ENCODE results near the gene CLK1.
"Not testable (repeated sequence)": the region's sequence is repeated elsewhere in the genome, so short reads cannot be mapped to it uniquely, and the experiment has no call there.

CLK1 gene

DNA sequence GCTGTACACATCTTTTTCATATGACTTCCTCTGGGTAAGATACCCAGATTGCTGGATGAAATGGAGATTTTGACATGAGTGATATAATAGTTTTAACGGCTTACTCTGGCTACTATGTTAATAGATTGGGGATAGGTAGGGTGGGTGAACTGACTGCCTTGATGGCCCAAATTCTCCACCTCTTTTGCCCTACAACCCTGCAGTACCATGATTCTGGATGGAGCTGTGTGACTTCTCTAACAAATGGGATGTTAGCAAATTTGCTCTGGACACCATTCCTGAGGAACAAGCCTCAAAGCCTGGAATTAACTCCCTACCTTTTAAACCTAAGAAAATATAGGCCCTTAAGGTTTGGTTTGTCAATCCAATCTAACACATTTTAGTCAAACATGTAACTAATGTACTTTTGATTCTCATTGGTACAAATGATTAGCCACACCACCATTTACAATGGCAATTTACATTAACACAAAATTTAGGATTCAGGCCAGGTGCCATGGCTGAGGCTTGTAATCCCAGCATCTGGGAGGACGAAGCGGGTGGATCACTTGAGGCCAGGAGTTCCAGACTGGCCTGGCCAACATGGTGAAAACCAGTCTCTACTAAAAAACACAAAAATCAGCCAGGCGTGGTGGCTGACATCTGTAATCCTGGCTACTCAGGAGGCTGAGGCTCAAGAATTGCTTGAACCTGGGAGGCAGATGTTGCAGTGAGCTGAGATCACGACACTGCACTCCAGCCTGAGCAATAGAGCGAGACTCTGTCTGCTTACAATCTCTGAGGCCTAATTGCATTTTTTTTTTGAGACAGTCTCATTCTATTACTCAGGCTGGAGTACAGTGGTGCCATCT is 12.8 kb downstream of the CLK1 start:
- DNase-seq (ENCODE audit: low spot score) = no peak

DNA sequence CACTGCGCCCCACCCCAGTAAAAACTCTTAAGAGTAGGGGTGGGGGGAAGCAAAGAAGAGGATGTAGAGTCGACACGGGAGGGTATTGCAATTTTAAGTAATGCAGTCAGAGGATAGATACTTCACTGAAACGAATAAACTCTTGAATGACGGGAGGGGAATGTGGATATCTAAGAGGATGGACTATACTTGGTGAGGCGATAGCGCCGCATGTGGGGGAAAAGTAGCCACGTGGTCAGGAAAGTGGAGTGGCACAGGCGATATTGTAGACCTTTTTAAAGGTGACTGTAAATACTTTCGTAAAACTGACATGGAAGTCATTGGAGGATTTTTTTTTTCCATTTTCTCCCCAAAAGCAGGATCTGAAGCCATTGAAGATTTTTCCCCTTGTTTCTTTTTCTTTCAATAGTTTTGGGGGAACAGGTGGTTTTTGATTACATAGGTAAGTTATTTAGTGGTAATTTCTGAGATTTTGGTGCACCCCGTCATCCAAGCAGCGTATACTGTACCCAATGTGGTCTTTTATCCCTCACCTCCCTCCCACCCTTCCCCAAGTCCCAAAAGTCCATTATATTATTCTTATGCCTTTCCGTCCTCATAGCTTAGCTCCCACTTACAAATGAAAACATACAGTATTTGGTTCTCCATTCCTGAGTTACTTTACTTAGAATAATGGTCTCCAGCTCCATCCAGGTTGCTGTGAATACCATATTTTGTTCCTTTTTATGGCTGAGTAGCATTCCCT is 13.8 kb downstream of the CLK1 start:
- DNase-seq (ENCODE audit: low spot score) = no peak

GRCh38 chr2:200847939-200848338 is 16.5 kb downstream of the CLK1 start:
- no peak for DNase-seq (ENCODE audit: low spot score)

- no peak for DNase-seq (ENCODE audit: low spot score)
Observed at GRCh38 chr2:200847269-200847668, 17.2 kb downstream of the CLK1 start.

- no peak for DNase-seq (ENCODE audit: low spot score)
Observed at GRCh38 chr2:200845669-200846325, 18.7 kb downstream of the CLK1 start.

DNA sequence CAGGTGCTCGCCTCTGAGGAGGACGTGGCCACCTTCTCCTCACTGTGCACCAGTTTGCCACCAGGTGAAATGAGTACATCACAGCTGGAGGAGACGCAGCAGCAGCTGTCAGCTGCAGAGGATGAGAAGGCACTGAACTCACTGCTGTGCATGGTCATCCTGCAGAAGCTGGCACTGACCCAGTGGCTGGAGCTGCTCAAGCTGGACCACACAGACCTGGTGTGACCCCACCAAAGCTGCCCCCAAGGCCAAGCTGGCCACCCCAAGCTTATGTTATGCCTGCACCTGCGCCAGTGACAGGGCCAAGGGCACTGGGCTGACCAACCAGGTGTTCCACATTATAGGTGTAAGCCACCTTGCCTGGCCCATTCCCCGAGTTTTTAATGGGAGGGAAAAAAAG is 19.3 kb downstream of the CLK1 start:
- DNase-seq (ENCODE audit: low spot score) = no peak

DNA sequence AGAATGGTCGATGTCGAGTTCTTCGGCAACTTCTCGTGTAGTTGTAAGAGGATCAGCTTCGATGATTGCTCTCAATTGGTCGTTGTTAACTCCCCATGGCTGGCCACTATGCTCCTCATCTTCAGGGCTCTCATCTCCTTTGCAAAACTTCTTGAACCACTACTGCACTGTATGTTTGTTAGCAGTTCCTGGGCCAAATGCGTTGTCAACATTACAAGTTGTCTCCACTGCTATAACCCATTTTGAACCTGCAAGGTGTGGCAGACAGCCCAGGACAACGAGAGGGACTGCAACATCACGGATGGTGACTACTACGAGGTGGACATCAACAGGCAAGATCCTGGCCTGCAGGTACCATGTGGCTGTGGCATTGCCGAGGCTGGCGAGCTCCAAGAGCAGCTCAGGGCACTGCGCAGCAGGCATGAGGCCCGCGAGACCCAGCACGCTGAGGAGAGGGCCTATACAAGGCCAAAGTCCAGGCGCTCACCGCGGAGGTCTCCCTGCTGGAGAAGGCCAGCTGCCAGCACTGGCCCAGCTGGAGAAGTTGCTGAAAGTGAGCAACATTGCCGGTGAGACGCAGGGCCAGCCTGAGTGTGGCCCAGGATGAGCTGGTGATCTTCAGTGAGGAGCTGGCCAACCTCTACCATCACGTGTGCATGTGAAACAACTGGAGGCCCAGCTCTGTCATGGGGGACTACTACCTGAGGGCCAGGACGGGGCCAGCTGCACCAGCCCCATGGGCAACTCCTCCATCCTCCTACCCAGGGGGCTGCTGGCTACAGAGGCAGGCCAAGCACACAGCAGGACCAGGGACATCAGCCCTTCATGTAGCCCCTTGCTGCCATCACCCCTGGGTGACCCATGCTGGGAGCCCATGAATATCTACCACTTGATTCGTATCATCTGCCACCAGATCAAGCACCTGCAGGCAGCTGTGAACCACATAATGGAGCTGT is 20.2 kb downstream of the CLK1 start:
- DNase-seq (ENCODE audit: low spot score) = no peak

DNA sequence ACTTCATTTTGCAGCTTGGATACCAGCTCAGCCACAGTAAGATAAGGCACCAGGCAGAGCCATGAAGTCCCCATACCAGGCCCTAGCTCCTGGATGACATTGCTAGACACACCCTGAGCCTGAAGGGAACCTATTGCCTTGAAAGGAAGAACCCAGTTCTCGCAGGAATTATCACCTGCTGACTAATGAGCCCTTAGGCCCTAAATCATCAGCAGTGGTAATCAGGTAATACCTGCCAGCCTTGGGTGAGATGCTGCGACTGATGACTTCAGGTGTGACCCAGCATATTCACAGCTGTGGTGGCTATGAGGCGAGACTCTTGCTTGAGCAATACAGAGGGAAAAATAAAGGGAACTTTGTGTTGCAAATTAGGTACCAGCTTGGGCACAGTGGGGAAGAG is 24.9 kb downstream of the CLK1 start:
- DNase-seq (ENCODE audit: low spot score) = no peak

DNA sequence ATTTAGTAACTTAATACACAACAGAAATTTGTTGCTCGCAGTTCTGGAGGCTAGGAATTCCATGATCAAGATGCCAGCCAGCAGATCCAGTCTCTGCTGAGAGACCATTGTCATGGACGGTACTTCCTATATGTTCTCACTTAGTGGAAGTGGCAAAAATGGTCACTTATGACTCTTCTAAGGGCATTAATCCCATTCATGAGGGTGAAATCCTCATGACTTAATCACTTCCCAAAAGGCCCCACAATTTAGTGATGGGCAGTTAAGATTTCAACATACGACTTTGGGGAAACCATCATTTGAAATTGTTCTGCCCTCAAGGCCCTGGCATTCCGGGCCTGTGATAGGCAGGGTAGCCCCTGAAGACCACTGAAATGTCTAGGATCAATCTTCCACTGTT is 29.8 kb downstream of the CLK1 start:
- DNase-seq (ENCODE audit: low spot score) = no peak

GRCh38 chr2:200829258-200829655 is 35.2 kb downstream of the CLK1 start:
- no peak for DNase-seq (ENCODE audit: low spot score)

DNA sequence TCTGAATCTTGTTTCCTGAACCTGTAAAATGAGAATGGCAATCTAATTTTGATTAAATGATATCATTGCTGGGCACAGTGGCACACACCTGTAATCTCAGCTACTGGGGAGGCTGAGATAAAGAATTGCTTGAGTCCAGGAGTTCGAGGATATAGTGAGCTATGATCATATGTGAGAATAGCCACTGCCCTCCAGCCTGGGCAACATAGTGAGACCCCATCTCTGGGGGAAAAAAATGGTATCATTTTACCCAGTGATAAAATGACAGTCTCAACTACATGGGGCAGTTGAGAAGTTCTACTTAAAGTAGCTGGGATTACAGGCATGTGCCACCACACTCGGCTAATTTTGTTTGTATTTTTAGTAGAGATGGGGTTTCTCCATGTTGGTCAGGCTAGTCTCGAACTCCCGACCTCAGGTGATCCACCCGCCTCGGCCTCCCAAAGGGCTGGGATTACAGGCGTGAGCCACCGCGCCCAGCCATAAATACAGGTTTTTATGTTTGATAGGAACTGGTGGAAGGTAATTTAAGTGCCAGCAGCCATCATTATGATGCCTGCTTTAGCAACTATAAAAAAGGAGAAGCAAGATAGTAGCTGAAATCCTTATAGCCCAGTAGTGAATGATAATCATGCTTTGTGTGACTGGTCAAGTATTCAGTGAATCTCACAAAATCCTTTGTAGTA is 35.7 kb downstream of the CLK1 start:
- no peak for DNase-seq (ENCODE audit: low spot score)

DNA sequence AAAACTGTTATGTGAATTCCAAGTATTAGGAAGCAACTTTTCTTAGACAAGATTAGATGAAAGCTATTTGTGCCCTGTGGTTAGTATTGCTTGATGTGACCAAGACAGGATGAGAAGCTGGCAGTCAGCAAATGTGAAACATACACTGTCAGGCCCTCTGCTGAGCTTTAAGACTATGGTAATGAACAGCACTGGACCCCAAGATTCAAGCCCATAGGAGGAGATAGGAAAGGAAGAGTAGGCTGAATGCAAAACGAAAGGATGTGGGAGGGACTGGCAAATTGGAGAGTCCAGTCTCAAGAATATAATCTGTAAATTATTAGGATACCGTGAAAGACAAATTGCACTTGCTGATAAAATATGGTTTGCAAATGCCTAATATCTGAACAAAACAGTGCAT is 36.4 kb downstream of the CLK1 start:
- DNase-seq (ENCODE audit: low spot score) = no peak

- no peak for DNase-seq (ENCODE audit: low spot score)
Observed at GRCh38 chr2:200821686-200822245, 42.7 kb downstream of the CLK1 start.

DNA sequence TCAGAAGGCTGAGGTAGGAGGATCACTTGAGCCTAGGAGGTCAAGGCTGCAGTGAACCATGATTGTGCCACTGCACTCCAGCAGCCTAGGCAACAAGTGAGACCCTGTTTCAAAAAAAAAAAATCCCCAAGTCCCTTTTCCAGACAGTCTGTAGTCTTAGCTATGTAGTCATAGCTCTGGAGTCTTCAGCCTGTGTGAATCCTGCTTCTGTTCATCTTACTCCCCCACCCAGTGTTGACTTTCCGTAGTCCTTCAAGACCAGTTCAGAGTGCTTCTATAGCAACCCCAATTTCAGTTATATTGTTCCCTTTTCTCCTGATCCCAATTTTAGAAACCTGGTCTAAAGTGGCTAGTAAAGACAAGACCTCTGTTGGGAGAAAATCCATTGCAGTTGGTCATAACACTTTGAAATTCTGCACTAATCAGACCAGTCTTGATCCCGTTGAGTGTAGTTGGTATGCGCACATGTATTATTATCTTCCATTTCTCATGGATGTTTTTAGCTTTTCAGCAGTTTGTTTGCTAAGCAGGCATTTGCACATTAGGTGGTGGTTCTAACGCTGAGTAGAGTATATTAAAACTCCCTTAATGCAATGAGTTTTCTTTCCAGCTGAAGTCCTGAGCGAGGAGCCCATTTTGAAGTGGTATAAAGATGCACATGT is 43.8 kb downstream of the CLK1 start:
- no peak for DNase-seq (ENCODE audit: low spot score)

DNA sequence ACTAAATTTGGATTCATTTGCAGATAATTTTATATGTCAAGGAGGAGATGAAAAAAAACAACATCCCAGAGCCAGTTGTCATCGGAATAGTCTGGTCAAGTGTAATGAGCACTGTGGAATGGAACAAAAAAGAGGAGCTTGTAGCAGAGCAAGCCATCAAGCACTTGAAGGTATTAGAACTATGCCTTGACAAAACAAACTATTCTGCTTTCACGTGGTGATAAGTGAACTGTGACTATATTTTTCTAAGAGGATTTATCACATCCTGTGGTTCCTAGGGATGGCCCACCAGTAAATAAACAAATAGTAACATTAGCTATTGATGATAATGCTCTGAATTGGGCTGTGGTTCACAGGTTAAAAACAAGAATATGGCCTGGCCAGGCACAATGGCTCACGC is 45.7 kb downstream of the CLK1 start:
- not testable (repeated sequence) for DNase-seq (ENCODE audit: low spot score)

GRCh38 chr2:200814917-200815316 is 49.5 kb downstream of the CLK1 start:
- no peak for DNase-seq (ENCODE audit: low spot score)

DNA sequence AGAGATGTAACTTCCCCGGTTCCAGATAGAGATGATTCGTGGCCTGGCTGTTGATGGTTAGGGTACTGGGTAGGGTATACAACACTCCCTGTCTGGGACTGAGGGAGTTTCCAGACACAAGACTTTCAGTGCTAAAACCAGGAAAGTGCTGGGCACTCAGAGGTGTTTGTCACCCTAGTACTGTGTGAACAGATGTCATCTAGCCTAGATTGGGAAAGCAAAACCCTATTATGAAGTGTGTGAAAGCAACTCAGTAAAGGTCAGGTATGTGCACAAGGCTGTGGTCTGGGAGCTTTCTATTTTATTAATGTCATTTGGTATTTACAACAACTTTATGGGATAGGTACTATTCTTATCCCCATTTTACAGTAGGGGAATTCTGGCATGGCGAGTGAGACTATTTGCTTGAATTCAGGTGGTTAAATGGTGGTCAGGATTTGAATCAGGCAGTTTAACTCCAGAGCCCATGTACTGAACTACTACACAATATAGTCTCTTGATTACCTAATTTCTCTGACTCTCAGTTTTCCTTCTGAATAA is 50.1 kb downstream of the CLK1 start:
- DNase-seq (ENCODE audit: low spot score) = peak; percentile 18

GRCh38 chr2:200812122-200813022 is 52.1 kb downstream of the CLK1 start:
- DNase-seq (ENCODE audit: low spot score) = peak; percentile 55
